HepG2 (cell line): Measurements from ENCODE around the gene GRB2. TPM values are rescaled to one million over a fixed set of nuclear protein-coding genes. Genes with fewer than 3 reads are reported as not detected.

Source experiments
- CREB3 ChIP-seq: sonication (generic); formaldehyde crosslinking; IDR thresholded peaks from 2 replicates; pipeline ENCODE4 v1.5.0; 2020; ENCODE audit warnings: missing genetic modification reagents
- IKZF4 ChIP-seq: sonication (generic); formaldehyde crosslinking; IDR thresholded peaks from 2 replicates; pipeline ENCODE4 v1.5.1; 2020; ENCODE audit warnings: borderline replicate concordance, mild to moderate bottlenecking, low read depth, missing genetic modification reagents; ENCODE audit errors: not compliant biosample characterization
- MAFK ChIP-seq, 2 experiments: IDR thresholded peaks in 1 of 2; conservative IDR thresholded peaks in 1 of 2; 2 replicates each; pipeline ENCODE4 v1.6.1; 2011; ENCODE audit warnings: improper control_type of control experiment in 2 of 2, low read length in 2 of 2
- MIER3 ChIP-seq: IDR thresholded peaks from 2 replicates; pipeline ENCODE4 v1.6.1; 2016; ENCODE audit warnings: missing compliant biosample characterization, borderline replicate concordance
- NR2F1 ChIP-seq, 2 experiments: fragments of 450-650 bp in 1 of 2; formaldehyde crosslinking in 1 of 2; IDR thresholded peaks; 2 replicates each; pipeline versions ENCODE4 v1.5.0 to v1.6.1; 2016 to 2020; ENCODE audit warnings: mild to moderate bottlenecking in 1 of 2, missing compliant biosample characterization in 1 of 2, missing genetic modification reagents in 1 of 2, moderate library complexity in 1 of 2
- NR2F6 ChIP-seq, 2 experiments: IDR thresholded peaks; 2 replicates each; pipeline ENCODE4 v1.6.1; 2016; ENCODE audit warnings: antibody characterized with exemption in 1 of 2, mild to moderate bottlenecking in 1 of 2
- SKI ChIP-seq: fragments of 450-650 bp; IDR thresholded peaks from one replicate; pipeline ENCODE4 v1.6.1; 2018; ENCODE audit warnings: mild to moderate bottlenecking; ENCODE audit not compliant: partially characterized antibody
- SKIL ChIP-seq: sonication (generic); formaldehyde crosslinking; IDR thresholded peaks from 2 replicates; pipeline ENCODE4 v1.8.0; 2022; ENCODE audit warnings: missing genetic modification reagents, mild to moderate bottlenecking, moderate library complexity, borderline replicate concordance
- SNAI1 ChIP-seq: sonication (generic); formaldehyde crosslinking; IDR thresholded peaks from 2 replicates; pipeline ENCODE4 v1.5.0; 2020; ENCODE audit warnings: mild to moderate bottlenecking, missing genetic modification reagents, borderline replicate concordance
- XBP1 ChIP-seq: sonication (generic); formaldehyde crosslinking; IDR thresholded peaks from 2 replicates; pipeline ENCODE4 v1.5.0; 2020; ENCODE audit warnings: missing genetic modification reagents
- ZC3H13 ChIP-seq: sonication (generic); formaldehyde crosslinking; IDR thresholded peaks from 2 replicates; pipeline ENCODE4 v1.8.1; 2023; ENCODE audit warnings: mild to moderate bottlenecking, missing genetic modification reagents, moderate library complexity
- ZMYM2 ChIP-seq: sonication (generic); formaldehyde crosslinking; IDR thresholded peaks from 2 replicates; pipeline ENCODE4 v1.8.0; 2022; ENCODE audit warnings: mild to moderate bottlenecking, missing genetic modification reagents
- ZNF318 ChIP-seq: sonication (generic); formaldehyde crosslinking; IDR thresholded peaks from 2 replicates; pipeline ENCODE4 v1.4.0; 2020; ENCODE audit warnings: mild to moderate bottlenecking, missing genetic modification reagents
- ZNF34 ChIP-seq: sonication (generic); formaldehyde crosslinking; IDR thresholded peaks from 2 replicates; pipeline ENCODE4 v1.4.0; 2020; ENCODE audit warnings: mild to moderate bottlenecking, missing genetic modification reagents, borderline replicate concordance
- ZNF430 ChIP-seq: sonication (generic); formaldehyde crosslinking; IDR thresholded peaks from 2 replicates; pipeline ENCODE4 v1.9.0; 2021; ENCODE audit warnings: mild to moderate bottlenecking, missing genetic modification reagents
- ZNF841 ChIP-seq: sonication (generic); formaldehyde crosslinking; IDR thresholded peaks from 2 replicates; pipeline ENCODE4 v1.8.1; 2023; ENCODE audit warnings: missing genetic modification reagents, borderline replicate concordance
- ZSCAN31 ChIP-seq: sonication (generic); formaldehyde crosslinking; IDR thresholded peaks from 2 replicates; pipeline ENCODE4 v1.5.0; 2020; ENCODE audit warnings: low read depth, mild to moderate bottlenecking, missing genetic modification reagents
- polyA plus RNA-seq, 8 experiments: library from polyadenylated mRNA; depleted of rRNA in 3 of 8; stranded (reverse) in 7 of 8; unstranded in 1 of 8; fragments of >200 nt; fragmentation: Illumina TruSeq in 4 of 8; extraction: Trizol in 4 of 8; gene quantifications; 2 replicates each; pipeline versions ENCODE4 v1.2.1 to v1.2.3, GENCODE V29; 2011 to 2016; ENCODE audit warnings: low read depth in 4 of 8, missing spikeins in 1 of 8, mixed read lengths in 1 of 8; ENCODE audit not compliant: insufficient read depth in 1 of 8
- total RNA-seq, 5 experiments: library from RNA; depleted of rRNA; stranded (reverse); fragments of >200 nt; fragmentation: Illumina TruSeq; extraction: Trizol; gene quantifications; 2 replicates each; pipeline ENCODE4 v1.2.3, GENCODE V29; 2016; ENCODE audit warnings: low read depth in 1 of 5

Gene GRB2
- total and polyA plus RNA-seq, 2 of the 13 experiments (the other 11 are each of a cell fraction or from before 2014, with no cell fraction given) = 84.6 to 92.3 TPM

GRCh38 chr17:75270218-75270965, 135.1 kb downstream of the GRB2 start (continued):
- TF ChIP-seq ZNF318 (CRISPR knock-in tag) = no peak
- peak; percentile 59; the same call in 1 of the 2 replicates for TF ChIP-seq ZNF34 (CRISPR knock-in tag)
- TF ChIP-seq NR2F6 (IDR thresholded peaks at IDR 0.05) = no peak
- no peak for TF ChIP-seq NR2F6 (CRISPR knock-in tag; IDR thresholded peaks at IDR 0.05)
- TF ChIP-seq NR2F1 (CRISPR knock-in tag; IDR thresholded peaks at IDR 0.05) = no peak
- TF ChIP-seq SKIL = 0 out of 2 replicates have a peak, but pooled peaks have one; percentile 13
- TF ChIP-seq MAFK (conservative IDR thresholded peaks at IDR 0.05 in 1 of 2, IDR thresholded peaks at IDR 0.05 in 1 of 2; ENCODE audit: low read length in 2 of 2) = no peak
- TF ChIP-seq ZNF841 = no peak
- peak; percentile 29; the same call in 1 of the 2 replicates for TF ChIP-seq MIER3 (CRISPR knock-in tag)
- TF ChIP-seq ZSCAN31 (CRISPR knock-in tag) = 0 out of 2 replicates have a peak, but pooled peaks have one; percentile 60
- TF ChIP-seq ZMYM2 (CRISPR knock-in tag) = peak; percentile 50; the same call in 1 of the 2 replicates
- no peak; the same call in none of the 2 replicates for TF ChIP-seq ZC3H13
- peak; percentile 76 for TF ChIP-seq SKI
- TF ChIP-seq ZNF430 = peak; percentile 93; the same call in 1 of the 2 replicates
- no peak for TF ChIP-seq XBP1
- TF ChIP-seq IKZF4 (CRISPR knock-in tag) = no peak
- no peak for TF ChIP-seq SNAI1 (CRISPR knock-in tag)
- no peak for TF ChIP-seq CREB3 (CRISPR knock-in tag)
